HepG2 (cell line): ENCODE results near the gene ZBTB4. TPM values are rescaled to one million over a fixed set of nuclear protein-coding genes. Genes with fewer than 3 reads are reported as not detected.

Source experiments
- FOXK2 ChIP-seq: fragments of 450-650 bp; IDR thresholded peaks from 2 replicates; pipeline ENCODE4 v1.6.1; 2016
- FOXO1 ChIP-seq: sonication (generic); formaldehyde crosslinking; IDR thresholded peaks from 2 replicates; pipeline ENCODE4 v1.4.0; 2020; ENCODE audit warnings: missing genetic modification reagents
- GPBP1L1 ChIP-seq: sonication (generic); formaldehyde crosslinking; IDR thresholded peaks from 2 replicates; pipeline ENCODE4 v1.5.0; 2020; ENCODE audit warnings: mild to moderate bottlenecking, missing genetic modification reagents
- NFYB ChIP-seq: sonication (generic); formaldehyde crosslinking; IDR thresholded peaks from 2 replicates; pipeline ENCODE4 v1.4.0; 2020; ENCODE audit warnings: missing genetic modification reagents
- NKX3-1 ChIP-seq: sonication (generic); formaldehyde crosslinking; IDR thresholded peaks from 2 replicates; pipeline ENCODE4 v1.5.0; 2020; ENCODE audit warnings: missing genetic modification reagents
- NR2F1 ChIP-seq, 2 experiments: fragments of 450-650 bp in 1 of 2; formaldehyde crosslinking in 1 of 2; IDR thresholded peaks; 2 replicates each; pipeline versions ENCODE4 v1.5.0 to v1.6.1; 2016 to 2020; ENCODE audit warnings: mild to moderate bottlenecking in 1 of 2, missing compliant biosample characterization in 1 of 2, missing genetic modification reagents in 1 of 2, moderate library complexity in 1 of 2
- PHF21A ChIP-seq: sonication (generic); formaldehyde crosslinking; IDR thresholded peaks from 2 replicates; pipeline ENCODE4 v1.5.0; 2020; ENCODE audit warnings: mild to moderate bottlenecking, missing genetic modification reagents
- SIN3A ChIP-seq: IDR thresholded peaks from 2 replicates; pipeline ENCODE4 v1.6.1; 2011; ENCODE audit warnings: low read depth, mild to moderate bottlenecking, control low read depth, low read length, borderline replicate concordance
- SP1 ChIP-seq, 2 experiments: fragments of 450-650 bp in 1 of 2; sonication (generic) in 1 of 2; formaldehyde crosslinking in 1 of 2; IDR thresholded peaks; 2 replicates each; pipeline versions ENCODE4 v1.4.0 to v1.6.1; 2016 to 2020; ENCODE audit warnings: missing genetic modification reagents in 1 of 2
- ZNF547 ChIP-seq: sonication (generic); formaldehyde crosslinking; IDR thresholded peaks from 2 replicates; pipeline ENCODE4 v1.5.1; 2020; ENCODE audit warnings: mild to moderate bottlenecking, missing genetic modification reagents
- ZNF589 ChIP-seq: sonication (generic); formaldehyde crosslinking; conservative IDR thresholded peaks from 2 replicates; pipeline ENCODE4 v1.8.0; 2022; ENCODE audit warnings: mild to moderate bottlenecking, moderate library complexity, missing genetic modification reagents
- ZNF740 ChIP-seq: sonication (generic); formaldehyde crosslinking; IDR thresholded peaks from 2 replicates; pipeline ENCODE4 v1.4.0; 2020; ENCODE audit warnings: missing genetic modification reagents
- ZNF777 ChIP-seq: sonication (generic); formaldehyde crosslinking; IDR thresholded peaks from 2 replicates; pipeline ENCODE4 v1.4.0; 2020; ENCODE audit warnings: missing genetic modification reagents
- ZNF839 ChIP-seq: sonication (generic); formaldehyde crosslinking; IDR thresholded peaks from 2 replicates; pipeline ENCODE4 v1.4.0; 2020; ENCODE audit warnings: missing genetic modification reagents, mild to moderate bottlenecking, borderline replicate concordance
- ZNF883 ChIP-seq: sonication (generic); formaldehyde crosslinking; IDR thresholded peaks from 2 replicates; pipeline ENCODE4 v1.5.1; 2020; ENCODE audit warnings: mild to moderate bottlenecking, missing genetic modification reagents; ENCODE audit errors: not compliant biosample characterization
- ZNF891 ChIP-seq: sonication (generic); formaldehyde crosslinking; IDR thresholded peaks from 2 replicates; pipeline ENCODE4 v1.5.0; 2020; ENCODE audit warnings: mild to moderate bottlenecking, missing genetic modification reagents
- polyA plus RNA-seq, 8 experiments: library from polyadenylated mRNA; depleted of rRNA in 3 of 8; stranded (reverse) in 7 of 8; unstranded in 1 of 8; fragments of >200 nt; fragmentation: Illumina TruSeq in 4 of 8; extraction: Trizol in 4 of 8; gene quantifications; 2 replicates each; pipeline versions ENCODE4 v1.2.1 to v1.2.3, GENCODE V29; 2011 to 2016; ENCODE audit warnings: low read depth in 4 of 8, missing spikeins in 1 of 8, mixed read lengths in 1 of 8; ENCODE audit not compliant: insufficient read depth in 1 of 8
- total RNA-seq, 5 experiments: library from RNA; depleted of rRNA; stranded (reverse); fragments of >200 nt; fragmentation: Illumina TruSeq; extraction: Trizol; gene quantifications; 2 replicates each; pipeline ENCODE4 v1.2.3, GENCODE V29; 2016; ENCODE audit warnings: low read depth in 1 of 5

ZBTB4 gene
- total and polyA plus RNA-seq, 2 of the 13 experiments (the other 11 are each of a cell fraction or from before 2014, with no cell fraction given) = 4.3 to 7.4 TPM

GRCh38 chr17:7478276-7479212, 887 bp downstream of the ZBTB4 start (continued):
- no peak for TF ChIP-seq NFYB (CRISPR knock-in tag)
- no peak for TF ChIP-seq ZNF891 (CRISPR knock-in tag)
- TF ChIP-seq ZNF839 (CRISPR knock-in tag) = peak; percentile 53; the same call in 1 of the 2 replicates
- TF ChIP-seq ZNF547 (CRISPR knock-in tag) = 0 out of 2 replicates have a peak, but pooled peaks have one; percentile 24
- 0 out of 2 replicates have a peak, but pooled peaks have one; percentile 39 for TF ChIP-seq ZNF589 (CRISPR knock-in tag)
- TF ChIP-seq ZNF740 (CRISPR knock-in tag) = no peak
- TF ChIP-seq ZNF883 (CRISPR knock-in tag) = peak; percentile 47
- no peak for TF ChIP-seq NKX3-1 (CRISPR knock-in tag)
- no peak for TF ChIP-seq FOXO1
- TF ChIP-seq ZNF777 (CRISPR knock-in tag) = peak; percentile 93
- TF ChIP-seq NR2F1 (CRISPR knock-in tag; IDR thresholded peaks at IDR 0.05) = no peak
- no peak for TF ChIP-seq FOXK2
- TF ChIP-seq PHF21A = no peak
- TF ChIP-seq SIN3A = 0 out of 2 replicates have a peak, but pooled peaks have one; percentile 1
- TF ChIP-seq SP1 (IDR thresholded peaks at IDR 0.05) = no peak
- no peak for TF ChIP-seq SP1 (CRISPR knock-in tag; IDR thresholded peaks at IDR 0.05)
- no peak for TF ChIP-seq GPBP1L1 (CRISPR knock-in tag)
